Kasumi-1 (cell line): ENCODE measurements around the gene OSM.
A peak's percentile ranks its signal among the peaks of the same experiment; 100 is the strongest.
"Not testable (repeated sequence)": the region's sequence is repeated elsewhere in the genome, so short reads cannot be mapped to it uniquely, and the experiment has no call there.

ENCODE experiments used
- DNase-seq, 2 experiments: peaks; one replicate each; lab custom pipeline; 2025; lab: John Stamatoyannopoulos, UW

Gene OSM

DNA sequence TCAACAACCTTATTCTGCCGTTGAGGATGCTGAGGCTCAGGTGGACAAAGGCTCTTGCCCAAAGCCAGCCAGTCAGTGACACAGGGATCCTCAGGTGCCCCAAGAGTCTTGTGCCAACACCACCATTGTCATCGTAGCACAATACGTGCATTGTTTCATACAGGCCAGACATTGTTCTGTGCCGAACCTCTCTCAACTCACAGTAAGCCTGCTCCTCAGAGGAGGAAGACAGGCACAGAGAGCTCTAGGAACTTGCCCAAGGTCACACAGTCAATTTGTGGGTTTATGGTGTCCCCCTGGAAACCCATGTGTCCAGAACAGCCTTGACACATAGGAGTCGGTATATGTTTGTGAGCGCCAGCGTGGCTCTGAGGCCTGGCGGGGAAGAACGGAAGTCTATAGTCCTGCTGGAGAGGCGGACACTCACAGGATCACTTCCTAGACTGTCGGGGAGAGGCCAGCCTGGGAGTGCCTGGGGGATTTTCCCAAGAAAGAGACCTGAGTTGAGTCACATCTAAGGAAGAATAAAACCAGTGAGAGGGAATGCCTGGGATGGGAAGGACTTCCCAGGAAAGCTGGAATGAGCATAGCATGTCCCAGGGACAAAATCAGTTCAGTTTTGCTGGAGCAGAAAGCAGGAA is 40.3 kb downstream of the OSM start:
- no peak for DNase-seq

GRCh38 chr22:30225220-30225927 is 41.3 kb downstream of the OSM start:
- DNase-seq: no peak

DNA sequence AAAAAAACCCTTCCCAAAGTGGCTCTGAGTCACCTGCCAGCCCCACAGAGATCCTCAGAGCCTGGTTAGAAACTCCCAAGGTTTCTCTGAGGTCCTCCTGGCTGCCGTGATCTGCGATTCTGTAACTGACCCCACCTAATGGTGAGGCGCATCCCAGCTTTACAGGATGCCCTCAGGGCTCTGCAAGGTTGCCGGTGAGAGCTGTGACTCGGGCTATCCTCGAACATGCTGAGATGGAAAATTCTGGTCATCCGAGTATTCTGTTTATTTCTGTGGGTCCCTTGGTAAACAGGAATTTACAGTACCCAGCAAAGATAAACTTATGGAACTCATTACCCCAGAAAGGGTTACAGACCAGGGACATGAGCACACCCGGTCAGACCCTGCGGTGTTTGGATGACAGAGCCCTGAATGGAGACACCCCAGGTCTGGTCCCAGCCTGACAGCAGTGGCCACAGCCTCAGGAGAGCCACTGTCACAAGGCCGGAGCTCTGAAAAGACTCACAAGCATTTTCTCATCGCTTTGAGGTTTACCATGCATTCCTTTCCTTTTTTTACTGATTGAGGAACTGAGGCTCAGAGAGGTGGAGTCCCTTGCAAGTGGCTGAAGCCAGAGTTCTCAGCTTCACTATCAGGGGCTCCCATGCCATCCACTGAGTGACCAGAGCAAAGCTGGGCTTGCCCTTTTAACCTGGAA is 42.3 kb downstream of the OSM start:
- no peak for DNase-seq

DNA sequence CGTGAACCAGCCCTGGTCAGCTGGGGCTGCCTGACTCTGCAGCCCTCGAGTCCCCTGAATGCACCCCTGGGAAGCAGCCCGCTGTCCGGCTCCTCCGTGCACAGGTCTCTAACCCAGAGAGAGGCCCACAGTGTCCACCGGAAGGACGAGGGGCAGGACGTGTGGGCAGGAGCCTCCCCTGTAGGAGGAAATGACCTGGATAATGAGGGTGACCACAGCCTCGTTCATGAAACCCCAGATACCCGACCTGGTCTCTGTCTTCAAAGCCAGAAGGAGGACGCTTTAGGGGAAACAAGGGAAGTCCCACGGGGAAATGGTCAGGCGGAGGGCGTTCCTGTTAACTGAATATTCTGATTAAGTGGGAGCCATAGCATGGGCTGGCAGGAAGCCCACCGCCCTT is 43.3 kb downstream of the OSM start:
- DNase-seq: no peak

GRCh38 chr22:30222321-30222720 is 44.3 kb downstream of the OSM start:
- DNase-seq: no peak

- no peak for DNase-seq
Measured at GRCh38 chr22:30221121-30221992, 45.3 kb downstream of the OSM start.

DNA sequence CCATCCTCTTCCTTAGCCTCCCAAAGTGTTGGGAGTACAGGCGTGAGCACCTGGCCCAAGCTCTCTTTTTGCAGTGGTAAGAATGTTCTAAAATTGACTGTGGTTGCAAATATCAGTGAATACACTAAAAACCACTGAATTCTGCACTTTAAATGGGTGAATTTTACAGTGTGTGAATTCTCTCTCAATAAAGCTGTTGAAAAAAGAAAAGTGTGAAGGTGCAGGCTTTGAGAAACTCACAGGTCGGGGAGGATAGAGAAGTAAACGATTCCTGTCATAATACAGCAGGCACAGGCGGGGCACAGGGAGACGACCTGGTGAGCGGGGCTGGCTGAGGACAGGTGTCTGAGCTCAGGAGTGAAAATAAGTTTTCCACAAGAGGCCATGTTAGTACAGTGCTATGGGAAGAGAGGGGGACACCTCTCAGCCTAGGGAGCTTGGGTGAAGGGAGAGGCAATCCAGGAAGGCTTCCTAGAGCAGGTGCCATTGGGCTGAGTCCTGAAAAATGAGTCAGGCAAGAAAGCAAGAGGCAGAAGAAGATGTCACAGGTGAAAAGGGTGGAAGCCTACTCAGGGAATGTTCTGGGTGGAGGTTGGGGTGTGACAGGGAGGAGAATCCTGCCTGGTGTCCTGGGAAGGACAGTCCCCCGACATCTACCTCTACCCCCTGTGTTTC is 46.2 kb downstream of the OSM start:
- DNase-seq: no peak

DNA sequence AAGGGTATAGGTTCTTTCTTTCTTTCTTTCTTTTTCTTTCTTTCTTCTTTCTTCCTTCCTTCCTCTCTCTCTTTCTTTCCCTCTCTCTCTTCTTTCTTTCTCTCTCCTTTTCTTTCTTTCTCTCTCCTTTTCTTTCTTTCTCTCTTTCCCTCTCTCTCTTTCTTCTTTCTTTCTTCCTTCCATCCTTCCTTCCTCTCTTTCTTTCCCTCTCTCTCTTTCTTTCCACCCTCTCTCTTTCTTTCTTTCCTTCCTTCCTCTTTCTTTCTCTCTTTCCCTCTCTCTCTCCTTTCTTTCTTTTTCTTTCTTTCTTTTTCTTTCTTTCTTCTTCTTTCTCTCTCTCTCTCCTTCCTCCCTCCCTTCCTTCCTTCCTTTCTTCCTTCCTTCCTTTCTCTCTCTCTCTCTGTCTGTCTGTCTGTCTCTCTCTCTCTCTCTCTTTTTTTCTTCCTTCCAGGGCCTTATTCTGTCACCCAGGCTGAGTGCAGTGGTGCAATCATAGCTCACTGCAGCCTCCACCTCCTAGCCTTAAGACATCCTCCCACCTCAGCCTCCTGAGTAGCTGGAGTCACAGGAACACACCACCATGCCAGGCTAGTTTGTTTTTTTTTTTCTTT is 46.9 kb downstream of the OSM start:
- no peak for DNase-seq

DNA sequence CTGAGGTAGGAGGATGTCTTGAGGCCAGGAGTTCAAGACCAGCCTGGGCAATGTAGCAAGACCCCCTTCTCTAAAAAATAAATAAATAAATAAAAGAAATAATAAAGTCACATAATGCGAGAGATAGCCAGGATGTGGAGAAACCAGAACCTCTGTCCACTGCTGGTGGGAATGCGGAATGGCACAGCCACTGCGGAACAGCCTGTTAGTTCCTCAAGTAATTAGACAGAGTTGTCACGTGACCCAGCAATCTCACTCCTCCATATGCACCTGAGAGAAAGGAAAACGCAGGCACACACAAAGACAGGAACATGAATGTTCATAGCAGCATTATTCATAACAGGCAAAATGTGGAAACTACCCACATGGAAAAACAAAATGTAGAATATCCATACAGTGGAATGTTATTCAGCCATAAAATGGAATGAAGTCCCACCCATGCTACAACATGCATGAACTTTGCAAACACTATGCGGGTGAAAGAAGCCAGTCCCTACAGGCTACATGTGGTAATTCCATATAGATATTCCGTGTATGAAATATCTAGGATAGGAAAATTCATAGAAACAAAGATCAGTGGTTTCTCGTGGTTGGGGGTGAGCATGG is 47.5 kb downstream of the OSM start:
- DNase-seq: no peak

GRCh38 chr22:30217698-30218560 is 48.7 kb downstream of the OSM start:
- DNase-seq: no peak

DNA sequence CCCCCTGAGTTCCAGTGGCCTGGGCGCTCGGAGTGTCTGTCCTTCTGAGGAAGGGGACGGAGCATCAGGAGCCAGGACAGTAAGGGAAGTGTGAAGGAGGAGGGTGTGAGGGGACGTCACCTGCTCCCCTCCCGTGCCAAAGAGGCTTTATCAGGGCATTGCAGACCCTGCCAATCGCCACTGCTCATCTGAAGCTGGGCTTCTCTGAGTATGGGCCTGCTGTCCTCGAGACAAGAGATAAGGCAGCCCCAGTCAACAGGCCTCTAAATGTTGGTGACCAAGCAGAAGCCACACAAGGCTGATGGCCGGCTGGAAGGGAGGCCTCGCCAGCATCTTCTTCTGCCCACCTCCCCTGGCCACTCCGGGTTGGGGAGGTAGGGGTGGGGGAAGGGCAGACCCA is 49.9 kb downstream of the OSM start:
- no peak for DNase-seq

DNA sequence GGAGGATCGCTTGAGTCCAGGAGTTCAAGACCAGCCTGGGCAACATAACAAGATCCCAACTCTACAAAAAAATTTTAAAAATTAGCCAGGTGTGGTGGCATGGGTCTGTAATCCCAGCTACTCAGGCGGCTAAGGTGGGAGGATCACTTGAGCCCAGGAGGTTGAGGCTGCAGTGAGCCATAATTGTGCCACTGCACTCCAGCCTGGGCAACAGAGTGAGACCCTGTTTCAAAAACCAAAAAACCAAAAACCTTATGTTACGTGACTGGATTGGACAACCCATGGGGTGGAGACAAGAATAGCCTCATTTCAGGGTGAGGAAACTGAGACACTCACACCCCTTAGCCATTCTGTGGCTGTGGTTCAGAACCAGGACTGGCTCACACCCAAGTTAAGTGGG is 50.4 kb downstream of the OSM start:
- DNase-seq: not testable (repeated sequence)

- DNase-seq: no peak
Measured at GRCh38 chr22:30214703-30215407, 51.8 kb downstream of the OSM start.

DNA sequence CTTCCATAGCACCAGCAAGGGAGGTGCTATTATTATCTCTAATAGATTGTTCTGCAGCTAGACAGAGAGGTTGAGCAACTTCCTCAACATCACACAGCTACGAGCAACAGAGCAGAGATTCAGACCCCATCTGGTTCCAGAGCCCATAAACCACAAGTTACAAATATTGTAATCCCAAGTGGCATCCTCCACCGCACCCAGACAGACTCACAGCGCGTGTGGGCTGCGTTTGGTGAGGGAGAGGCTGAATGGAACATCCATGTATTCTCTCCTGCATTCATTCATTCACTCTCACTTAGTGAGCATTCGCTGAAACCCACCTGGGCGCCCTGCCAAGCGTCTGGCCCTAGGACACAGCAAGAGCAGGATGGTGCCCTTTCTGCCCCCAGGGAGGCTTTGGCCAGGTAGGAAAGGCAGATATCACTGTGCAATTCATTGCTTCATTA is 53.6 kb downstream of the OSM start:
- peak in 1 of 2 experiments; percentile 6 for DNase-seq
